ENCODE results near the gene KRIT1.

DNA sequence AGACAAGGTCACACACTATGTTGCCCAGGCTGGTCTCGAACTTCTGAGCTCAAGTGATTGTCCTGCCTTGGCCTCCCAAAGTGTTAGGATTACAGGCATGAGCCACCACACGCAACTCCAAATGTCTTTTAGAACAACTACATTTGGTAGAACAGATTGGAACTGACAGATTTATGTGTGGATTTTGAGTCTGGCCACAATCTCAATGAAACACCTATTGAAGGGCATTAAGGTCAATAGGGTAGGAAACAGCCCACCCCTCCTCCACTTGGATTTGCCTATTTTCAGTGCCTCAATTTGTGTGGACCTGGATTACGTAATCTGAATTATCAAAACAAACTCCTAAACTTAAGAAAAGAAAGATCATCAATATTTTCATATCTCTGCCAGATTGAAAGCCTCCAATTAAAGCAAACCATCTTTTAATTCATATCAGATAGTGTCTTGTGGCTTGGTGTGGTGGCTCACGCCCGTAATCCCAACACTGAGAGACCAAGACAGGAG is 95.9 kb downstream of the KRIT1 start:
- TF ChIP-seq, protein P1, sequence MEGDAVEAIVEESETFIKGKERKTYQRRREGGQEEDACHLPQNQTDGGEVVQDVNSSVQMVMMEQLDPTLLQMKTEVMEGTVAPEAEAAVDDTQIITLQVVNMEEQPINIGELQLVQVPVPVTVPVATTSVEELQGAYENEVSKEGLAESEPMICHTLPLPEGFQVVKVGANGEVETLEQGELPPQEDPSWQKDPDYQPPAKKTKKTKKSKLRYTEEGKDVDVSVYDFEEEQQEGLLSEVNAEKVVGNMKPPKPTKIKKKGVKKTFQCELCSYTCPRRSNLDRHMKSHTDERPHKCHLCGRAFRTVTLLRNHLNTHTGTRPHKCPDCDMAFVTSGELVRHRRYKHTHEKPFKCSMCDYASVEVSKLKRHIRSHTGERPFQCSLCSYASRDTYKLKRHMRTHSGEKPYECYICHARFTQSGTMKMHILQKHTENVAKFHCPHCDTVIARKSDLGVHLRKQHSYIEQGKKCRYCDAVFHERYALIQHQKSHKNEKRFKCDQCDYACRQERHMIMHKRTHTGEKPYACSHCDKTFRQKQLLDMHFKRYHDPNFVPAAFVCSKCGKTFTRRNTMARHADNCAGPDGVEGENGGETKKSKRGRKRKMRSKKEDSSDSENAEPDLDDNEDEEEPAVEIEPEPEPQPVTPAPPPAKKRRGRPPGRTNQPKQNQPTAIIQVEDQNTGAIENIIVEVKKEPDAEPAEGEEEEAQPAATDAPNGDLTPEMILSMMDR (conservative IDR thresholded peaks at IDR 0.05 in 1 of 2, IDR thresholded peaks at IDR 0.05 in 1 of 2; ENCODE audit: low read depth in 1 of 2, low read length in 2 of 2), result no peak
- TF ChIP-seq EZH2 (IDR thresholded peaks at IDR 0.05; ENCODE audit: low read length, missing control alignments), result no peak
